MM.1S (cell line): ENCODE results near the gene AKAP8L.
"Not testable (repeated sequence)": the region's sequence is repeated elsewhere in the genome, so short reads cannot be mapped to it uniquely, and the experiment has no call there.

ENCODE experiments used
- DNase-seq: peaks from one replicate; pipeline ENCODE4 v3.0.0-alpha.2; 2015
- H2AFZ ChIP-seq: fragments of 300-600 bp; sonication (generic); 2 replicates; pipeline ENCODE4 v1.6.0; 2016; ENCODE audit warnings: antibody characterized with exemption, low read length
- H3F3A ChIP-seq: fragments of 300-600 bp; sonication (generic); 2 replicates; pipeline ENCODE4 v1.6.1; 2016; ENCODE audit warnings: mild to moderate bottlenecking, antibody characterized with exemption, low read length, moderate library complexity, mixed read lengths; ENCODE audit not compliant: insufficient read depth
- H3K27ac ChIP-seq: fragments of 300-600 bp; sonication (generic); 2 replicates; pipeline ENCODE4 v1.5.1; 2016; ENCODE audit warnings: mild to moderate bottlenecking, low read length
- H3K27me3 ChIP-seq: fragments of 300-600 bp; sonication (generic); replicated peaks from 2 replicates; pipeline ENCODE4 v1.6.0; 2016; ENCODE audit warnings: low read length; ENCODE audit not compliant: insufficient read depth
- H3K36me3 ChIP-seq: fragments of 300-600 bp; sonication (generic); replicated peaks from 2 replicates; pipeline ENCODE4 v1.6.1; 2016; ENCODE audit warnings: mild to moderate bottlenecking, low read length, mixed read lengths; ENCODE audit not compliant: insufficient read depth
- H3K4me1 ChIP-seq: fragments of 300-600 bp; sonication (generic); 2 replicates; pipeline ENCODE4 v1.6.1; 2016; ENCODE audit warnings: low read length, mixed read lengths
- H3K4me2 ChIP-seq: fragments of 300-600 bp; sonication (generic); 2 replicates; pipeline ENCODE4 v1.6.0; 2016; ENCODE audit warnings: low read depth, low read length
- H3K4me3 ChIP-seq: fragments of 300-600 bp; sonication (generic); 2 replicates; pipeline ENCODE4 v1.5.1; 2016; ENCODE audit warnings: low read length, mixed read lengths
- H3K79me2 ChIP-seq: fragments of 300-600 bp; sonication (generic); 2 replicates; pipeline ENCODE4 v1.6.1; 2016; ENCODE audit warnings: mixed run types, low read length, mixed read lengths
- H3K9ac ChIP-seq: fragments of 300-600 bp; sonication (generic); 2 replicates; pipeline ENCODE4 v1.6.1; 2016; ENCODE audit warnings: low read length, mixed read lengths
- H3K9me2 ChIP-seq: fragments of 300-600 bp; sonication (generic); replicated peaks from 2 replicates; pipeline ENCODE4 v1.6.1; 2016; ENCODE audit warnings: mild to moderate bottlenecking, low read length, mixed read lengths; ENCODE audit not compliant: insufficient read depth
- H3K9me3 ChIP-seq: fragments of 300-600 bp; sonication (generic); replicated peaks from 2 replicates; pipeline ENCODE4 v1.6.1; 2016; ENCODE audit warnings: mild to moderate bottlenecking, low read length, mixed read lengths; ENCODE audit not compliant: insufficient read depth
- H4K20me1 ChIP-seq: fragments of 300-600 bp; sonication (generic); 2 replicates; pipeline ENCODE4 v1.6.1; 2016; ENCODE audit warnings: mild to moderate bottlenecking, low read length, moderate library complexity, mixed read lengths; ENCODE audit not compliant: insufficient read depth
- CTCF ChIP-seq: fragments of 300-600 bp; sonication (generic); IDR thresholded peaks from 2 replicates; pipeline ENCODE4 v1.5.1; 2016; ENCODE audit warnings: antibody characterized with exemption, low read length, mixed read lengths
- EZH2 ChIP-seq: fragments of 300-600 bp; sonication (generic); optimal IDR thresholded peaks from 2 replicates; pipeline ENCODE3; 2017; ENCODE audit warnings: low read depth, mild to moderate bottlenecking, antibody characterized with exemption, low read length, mixed read lengths
- EZH2phosphoT487 ChIP-seq: fragments of 300-600 bp; sonication (generic); IDR thresholded peaks from 2 replicates; pipeline ENCODE4 v1.6.1; 2018; ENCODE audit warnings: antibody characterized with exemption, low read length

AKAP8L gene

GRCh38 chr19:15337202-15337601, 81.6 kb downstream of the AKAP8L start:
- H3K4me2 ChIP-seq: no peak overlapping the region

GRCh38 chr19:15335992-15336391, 82.8 kb downstream of the AKAP8L start:
- Histone ChIP-seq H3F3A (peaks cover 19% of the 10 kb centered on the region), H3K79me2 (peaks cover 14% of the 10 kb centered on the region)
- H2AFZ ChIP-seq, H3K9me3 ChIP-seq, H3K27ac ChIP-seq, H3K9ac ChIP-seq, DNase-seq, H3K4me3 ChIP-seq, H3K9me2 ChIP-seq, H3K36me3 ChIP-seq, H3K27me3 ChIP-seq, H3K4me1 ChIP-seq, H4K20me1 ChIP-seq, H3K4me2 ChIP-seq: not testable (repeated sequence)

More at GRCh38 chr19:15337202-15337601, 81.6 kb downstream of the AKAP8L start:
- DNase-seq: no peak
- Histone ChIP-seq H3K9ac (no peak overlapping the region), H3K36me3 (no peaks in the 10 kb centered on the region), H4K20me1 (no peaks in the 10 kb centered on the region), H3K27ac (no peak overlapping the region), H3K4me3 (no peak overlapping the region), H3K27me3 (no peaks in the 10 kb centered on the region), H3K9me3 (no peaks in the 10 kb centered on the region), H2AFZ (no peak overlapping the region), H3F3A (peaks cover 19% of the 10 kb centered on the region), H3K79me2 (peaks cover 8% of the 10 kb centered on the region), H3K4me1 (0 out of 2 replicates have a peak, but pooled peaks cover 3% of the 10 kb centered on the region), H3K9me2 (no peaks in the 10 kb centered on the region)
- TF ChIP-seq CTCF: no peak
- TF ChIP-seq EZH2phosphoT487: no peak
- TF ChIP-seq EZH2: no peak

- Histone ChIP-seq H3K4me3 (peak within 1 kb of the TSS; percentile 92), H2AFZ (peak within 1 kb of the TSS; percentile 86), H3K79me2 (peaks cover 50% of the 10 kb centered on the region), H4K20me1 (peaks cover 36% of the 10 kb centered on the region), H3K4me1 (0 out of 2 replicates have a peak, but pooled peaks cover 3% of the 10 kb centered on the region), H3K9me2 (no peaks in the 10 kb centered on the region), H3K36me3 (no peaks in the 10 kb centered on the region), H3K9me3 (no peaks in the 10 kb centered on the region), H3K4me2 (peak within 1 kb of the TSS; percentile 89), H3K9ac (peak within 1 kb of the TSS; percentile 82), H3F3A (peaks cover 19% of the 10 kb centered on the region), H3K27me3 (no peaks in the 10 kb centered on the region), H3K27ac (peak within 1 kb of the TSS; percentile 87; the same call in 1 of the 2 replicates)
- peak; percentile 68 for DNase-seq
- TF ChIP-seq CTCF (no peak), EZH2phosphoT487 (no peak), EZH2 (no peak)
Measured at GRCh38 chr19:15332311-15332996, 86.3 kb downstream of the AKAP8L start, which contains the start of gene BRD4. TSS of gene BRD4 (minus strand) at chr19:15332539. CDS start at chr19:15273099, 59,440 bp downstream.
